Measurements from ENCODE around the gene MAPK8IP3.
"Not testable (repeated sequence)": the region's sequence is repeated elsewhere in the genome, so short reads cannot be mapped to it uniquely, and the experiment has no call there.

MAPK8IP3 gene

DNA sequence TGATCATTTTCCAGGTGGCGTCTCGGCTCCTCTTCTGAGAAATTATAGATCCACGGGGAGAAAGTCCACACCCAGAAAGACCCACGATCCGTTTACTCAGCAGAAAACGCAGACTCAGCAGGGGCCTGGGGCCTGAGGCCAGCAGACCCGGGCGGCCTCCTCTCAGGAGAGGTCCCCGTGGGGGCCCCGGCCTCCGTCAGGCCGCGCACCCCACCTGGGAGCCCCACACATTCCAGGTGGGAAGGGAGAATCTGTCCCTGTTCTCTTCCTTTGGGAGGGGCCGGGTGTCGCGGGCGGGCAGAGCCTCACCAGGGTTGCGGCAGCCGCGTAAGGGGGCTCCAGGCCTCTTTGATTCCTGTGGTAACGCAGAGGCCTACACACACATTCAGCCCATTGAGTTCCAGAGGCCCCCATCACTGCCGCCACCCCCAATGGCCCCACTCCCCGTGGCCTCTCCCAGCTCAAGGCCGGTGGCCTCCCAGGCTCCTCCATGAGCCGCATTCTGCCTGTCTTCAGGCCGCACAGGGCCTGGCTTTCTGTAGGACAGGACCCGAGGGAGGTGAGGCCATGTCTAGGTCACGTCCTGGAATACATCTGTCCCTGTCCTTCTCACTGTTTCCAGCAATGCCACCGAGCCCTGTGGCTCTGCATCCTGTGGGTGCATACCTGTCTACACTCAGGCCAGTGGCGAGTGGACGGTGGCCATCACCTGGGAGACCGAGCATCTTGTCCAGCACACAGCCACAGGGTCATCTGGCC lies 89.1 kb downstream of the MAPK8IP3 start:
- no peak overlapping the region for H3K4me3 ChIP-seq (ENCODE audit: low read depth, low read length)
- TF ChIP-seq CTCF (IDR thresholded peaks at IDR 0.05; ENCODE audit: insufficient read depth, low read depth, low read length, missing control alignments) = no peak
- no peak for DNase-seq (ENCODE audit: low read depth)

- DNase-seq (ENCODE audit: low read depth); H3K4me3 ChIP-seq (ENCODE audit: low read depth, low read length): not testable (repeated sequence)
Observed at GRCh38 chr16:1799263-1799662, 93.3 kb downstream of the MAPK8IP3 start.

DNA sequence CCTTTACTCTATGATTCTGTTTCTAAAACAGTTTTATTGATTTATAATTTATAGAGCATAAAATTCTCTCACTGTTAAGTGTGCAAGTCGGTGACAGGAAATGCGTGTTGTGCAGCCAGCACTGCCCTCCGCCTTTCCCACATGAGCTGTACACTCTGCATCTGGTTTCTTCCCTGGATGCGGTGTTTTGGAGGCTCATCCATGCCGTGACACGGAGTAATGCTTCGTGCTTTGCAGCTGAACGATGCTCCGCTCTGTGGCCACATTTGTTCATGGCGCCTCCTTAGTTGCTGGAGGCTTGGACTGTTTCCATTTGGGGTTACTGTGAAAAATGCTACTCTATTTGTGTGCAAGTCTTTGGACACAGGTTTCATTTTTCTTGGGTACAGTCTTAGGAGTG lies 94.7 kb downstream of the MAPK8IP3 start:
- TF ChIP-seq CTCF (IDR thresholded peaks at IDR 0.05; ENCODE audit: insufficient read depth, low read depth, low read length, missing control alignments) = no peak
- H3K4me3 ChIP-seq (ENCODE audit: low read depth, low read length) = no peak overlapping the region

GRCh38 chr16:1807626-1808025 lies 101.6 kb downstream of the MAPK8IP3 start:
- DNase-seq (ENCODE audit: low read depth) = no peak
- TF ChIP-seq CTCF (IDR thresholded peaks at IDR 0.05; ENCODE audit: insufficient read depth, low read depth, low read length, missing control alignments) = no peak
- H3K4me3 ChIP-seq (ENCODE audit: low read depth, low read length) = no peak overlapping the region

More for the DNA sequence above, 94.7 kb downstream of the MAPK8IP3 start:
- no peak for DNase-seq (ENCODE audit: low read depth)

- DNase-seq (ENCODE audit: low read depth) = no peak
- H3K4me3 ChIP-seq (ENCODE audit: low read depth, low read length) = no peak overlapping the region
- no peak for TF ChIP-seq CTCF (IDR thresholded peaks at IDR 0.05; ENCODE audit: insufficient read depth, low read depth, low read length, missing control alignments)
Observed at GRCh38 chr16:1808691-1809090, 102.7 kb downstream of the MAPK8IP3 start.

- no peak overlapping the region for H3K4me3 ChIP-seq (ENCODE audit: low read depth, low read length)
- DNase-seq (ENCODE audit: low read depth) = no peak
- no peak for TF ChIP-seq CTCF (IDR thresholded peaks at IDR 0.05; ENCODE audit: insufficient read depth, low read depth, low read length, missing control alignments)
Observed at GRCh38 chr16:1809281-1809801, 103.3 kb downstream of the MAPK8IP3 start.

GRCh38 chr16:1810106-1810505 lies 104.1 kb downstream of the MAPK8IP3 start:
- DNase-seq (ENCODE audit: low read depth) = no peak
- H3K4me3 ChIP-seq (ENCODE audit: low read depth, low read length) = no peak overlapping the region
- TF ChIP-seq CTCF (IDR thresholded peaks at IDR 0.05; ENCODE audit: insufficient read depth, low read depth, low read length, missing control alignments) = no peak
